HepG2 (cell line): ENCODE data around the gene HSPA1L. TPM values are rescaled to one million over a fixed set of nuclear protein-coding genes. Genes with fewer than 3 reads are reported as not detected.

Source experiments
- BCLAF1 ChIP-seq: fragments of 450-650 bp; IDR thresholded peaks from 2 replicates; pipeline ENCODE4 v1.6.1; 2017; ENCODE audit warnings: mild to moderate bottlenecking
- CHCHD3 ChIP-seq: sonication (generic); formaldehyde crosslinking; IDR thresholded peaks from 2 replicates; pipeline ENCODE4 v1.8.0; 2022; ENCODE audit warnings: mild to moderate bottlenecking, missing genetic modification reagents, moderate library complexity
- EEA1 ChIP-seq: sonication (generic); formaldehyde crosslinking; IDR thresholded peaks from 2 replicates; pipeline ENCODE4 v1.5.1; 2020; ENCODE audit warnings: mild to moderate bottlenecking, missing genetic modification reagents, borderline replicate concordance
- FOXK1 ChIP-seq: sonication (generic); formaldehyde crosslinking; IDR thresholded peaks from 2 replicates; pipeline ENCODE4 v1.4.0; 2020; ENCODE audit warnings: low read depth, missing genetic modification reagents, borderline replicate concordance
- HMGXB4 ChIP-seq, 2 experiments: sonication (generic) in 1 of 2; formaldehyde crosslinking in 1 of 2; IDR thresholded peaks; 2 replicates each; pipeline versions ENCODE4 v1.4.0 to v1.6.1; 2018 to 2020; ENCODE audit warnings: missing genetic modification reagents in 2 of 2, borderline replicate concordance in 1 of 2, low read depth in 1 of 2, mild to moderate bottlenecking in 1 of 2, missing biosample characterization in 1 of 2
- HNRNPUL1 ChIP-seq: fragments of 200-400 bp; formaldehyde crosslinking; IDR thresholded peaks from 2 replicates; pipeline ENCODE4 v1.6.1; 2017; ENCODE audit warnings: low read depth, mild to moderate bottlenecking, low read length, moderate library complexity
- IKZF1 ChIP-seq: fragments of 450-650 bp; IDR thresholded peaks from 2 replicates; pipeline ENCODE4 v1.7.1; 2016
- MXD4 ChIP-seq: IDR thresholded peaks from 2 replicates; pipeline ENCODE4 v1.6.1; 2016; ENCODE audit warnings: mild to moderate bottlenecking, missing biosample characterization, missing genetic modification reagents
- NFE2L1 ChIP-seq: sonication (generic); formaldehyde crosslinking; IDR thresholded peaks from 2 replicates; pipeline ENCODE4 v1.4.0; 2020; ENCODE audit warnings: missing genetic modification reagents, mild to moderate bottlenecking, borderline replicate concordance
- NR2F6 ChIP-seq, 2 experiments: IDR thresholded peaks; 2 replicates each; pipeline ENCODE4 v1.6.1; 2016; ENCODE audit warnings: antibody characterized with exemption in 1 of 2, mild to moderate bottlenecking in 1 of 2
- THAP8 ChIP-seq: sonication (generic); formaldehyde crosslinking; IDR thresholded peaks from 2 replicates; pipeline ENCODE4 v1.5.1; 2020; ENCODE audit warnings: missing genetic modification reagents, mild to moderate bottlenecking, borderline replicate concordance
- TOE1 ChIP-seq: sonication (generic); formaldehyde crosslinking; IDR thresholded peaks from 2 replicates; pipeline ENCODE4 v1.4.0; 2020; ENCODE audit warnings: mild to moderate bottlenecking, missing genetic modification reagents
- TSC22D2 ChIP-seq: sonication (generic); formaldehyde crosslinking; IDR thresholded peaks from 2 replicates; pipeline ENCODE4 v1.5.1; 2020; ENCODE audit warnings: missing genetic modification reagents, mild to moderate bottlenecking, borderline replicate concordance
- ZMYM3 ChIP-seq: sonication (generic); formaldehyde crosslinking; IDR thresholded peaks from 2 replicates; pipeline ENCODE4 v1.5.1; 2020; ENCODE audit warnings: mild to moderate bottlenecking, missing genetic modification reagents
- ZNF260 ChIP-seq: sonication (generic); formaldehyde crosslinking; IDR thresholded peaks from 2 replicates; pipeline ENCODE4 v1.4.0; 2020; ENCODE audit warnings: missing genetic modification reagents, low read depth, mild to moderate bottlenecking, borderline replicate concordance
- ZNF264 ChIP-seq: sonication (generic); formaldehyde crosslinking; IDR thresholded peaks from 2 replicates; pipeline ENCODE4 v1.4.0; 2020; ENCODE audit warnings: missing genetic modification reagents
- ZNF431 ChIP-seq: sonication (generic); formaldehyde crosslinking; IDR thresholded peaks from 2 replicates; pipeline ENCODE4 v1.9.0; 2022; ENCODE audit warnings: missing genetic modification reagents, low read depth, mild to moderate bottlenecking, borderline replicate concordance
- ZNF672 ChIP-seq: sonication (generic); formaldehyde crosslinking; IDR thresholded peaks from 2 replicates; pipeline ENCODE4 v1.8.1; 2022; ENCODE audit warnings: missing genetic modification reagents
- ZNF720 ChIP-seq: sonication (generic); formaldehyde crosslinking; IDR thresholded peaks from 2 replicates; pipeline ENCODE4 v1.4.0; 2020; ENCODE audit warnings: missing genetic modification reagents
- ZNF75D ChIP-seq: sonication (generic); formaldehyde crosslinking; IDR thresholded peaks from 2 replicates; pipeline ENCODE4 v1.8.1; 2023; ENCODE audit warnings: missing genetic modification reagents, mild to moderate bottlenecking, borderline replicate concordance
- polyA plus RNA-seq, 8 experiments: library from polyadenylated mRNA; depleted of rRNA in 3 of 8; stranded (reverse) in 7 of 8; unstranded in 1 of 8; fragments of >200 nt; fragmentation: Illumina TruSeq in 4 of 8; extraction: Trizol in 4 of 8; gene quantifications; 2 replicates each; pipeline versions ENCODE4 v1.2.1 to v1.2.3, GENCODE V29; 2011 to 2016; ENCODE audit warnings: low read depth in 4 of 8, missing spikeins in 1 of 8, mixed read lengths in 1 of 8; ENCODE audit not compliant: insufficient read depth in 1 of 8
- total RNA-seq, 5 experiments: library from RNA; depleted of rRNA; stranded (reverse); fragments of >200 nt; fragmentation: Illumina TruSeq; extraction: Trizol; gene quantifications; 2 replicates each; pipeline ENCODE4 v1.2.3, GENCODE V29; 2016; ENCODE audit warnings: low read depth in 1 of 5
- TF ChIP-seq, protein P1 (sequence below): sonication (generic); formaldehyde crosslinking; IDR thresholded peaks from 2 replicates; pipeline ENCODE4 v1.4.0; 2020; ENCODE audit warnings: missing genetic modification reagents, mild to moderate bottlenecking, borderline replicate concordance

Gene HSPA1L
- total and polyA plus RNA-seq, 2 of the 13 experiments (the other 11 are each of a cell fraction or from before 2014, with no cell fraction given), result 0.55 to 1.0 TPM

DNA sequence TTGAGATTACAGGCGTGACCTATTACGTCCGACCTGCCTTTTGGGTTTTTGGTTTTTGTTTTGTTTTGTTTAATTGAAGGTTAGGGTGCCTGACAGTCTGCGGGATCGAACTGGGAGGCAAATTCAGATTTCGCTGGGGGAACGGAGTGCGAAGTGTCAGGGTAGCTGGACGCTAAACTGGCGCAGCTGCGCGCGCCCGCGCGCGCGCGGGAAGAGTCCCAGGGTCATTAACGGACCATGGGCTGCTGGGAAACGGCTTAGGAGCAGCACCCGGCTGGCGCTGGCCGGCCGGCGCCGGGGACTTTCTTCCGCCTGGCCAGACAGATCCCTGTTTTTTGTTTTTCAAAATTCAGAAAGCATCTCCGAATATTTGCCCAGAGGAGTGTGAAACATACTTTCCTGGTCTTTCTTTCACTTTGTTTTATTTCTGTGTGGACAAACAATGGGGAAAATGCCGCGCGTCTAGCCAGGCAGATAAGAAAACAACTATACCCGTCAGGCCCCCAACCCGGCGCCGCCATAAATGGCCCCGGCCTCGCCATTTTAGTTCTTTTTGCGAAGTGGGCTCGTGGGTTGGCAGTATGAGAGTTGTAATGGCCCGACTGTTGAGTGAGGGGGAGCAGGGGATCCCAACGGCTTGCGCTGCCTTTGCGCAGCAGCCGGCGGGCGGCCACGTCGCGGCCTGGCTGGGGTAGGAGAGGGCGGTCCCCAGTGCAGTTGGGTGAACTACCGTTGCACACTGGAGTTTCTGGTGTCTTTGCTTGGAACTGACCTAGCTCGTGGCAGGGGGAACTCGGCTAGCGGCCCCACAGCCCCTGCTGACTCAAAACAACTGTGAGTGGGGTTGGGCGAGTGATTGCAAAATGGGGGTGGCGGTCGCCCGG, 19.5 kb upstream of the HSPA1L start (continued):
- TF ChIP-seq FOXK1 (CRISPR knock-in tag), result no peak; the same call in 1 of the 2 replicates
- TF ChIP-seq ZNF264, result peak; percentile 85
- TF ChIP-seq EEA1 (CRISPR knock-in tag), result no peak
- peak; percentile 68; the same call in 1 of the 2 replicates for TF ChIP-seq THAP8
- no peak for TF ChIP-seq ZNF720
- TF ChIP-seq NR2F6 (IDR thresholded peaks at IDR 0.05), result 0 out of 2 replicates have a peak, but pooled peaks have one; percentile 37
- peak; percentile 64 for TF ChIP-seq NR2F6 (CRISPR knock-in tag; IDR thresholded peaks at IDR 0.05)
- peak; percentile 89 for TF ChIP-seq MXD4
- TF ChIP-seq HMGXB4 (CRISPR knock-in tag; IDR thresholded peaks at IDR 0.05; ENCODE audit: borderline replicate concordance in 1 of 2, low read depth in 1 of 2), result peak; percentile 85 to 89; a peak in 2 of 4 replicates
- TF ChIP-seq NFE2L1, result peak; percentile 43; the same call in 1 of the 2 replicates
- TF ChIP-seq ZNF260, result no peak
- TF ChIP-seq ZNF431, result peak; percentile 41
- no peak for TF ChIP-seq ZNF75D (CRISPR knock-in tag)
- TF ChIP-seq ZNF672 (CRISPR knock-in tag), result no peak
- TF ChIP-seq BCLAF1, result no peak
- TF ChIP-seq TOE1 (CRISPR knock-in tag), result peak; percentile 85
- TF ChIP-seq TSC22D2 (CRISPR knock-in tag), result peak; percentile 80; the same call in 1 of the 2 replicates
- TF ChIP-seq ZMYM3 (CRISPR knock-in tag), result peak; percentile 57; the same call in 1 of the 2 replicates
- TF ChIP-seq, protein P1, sequence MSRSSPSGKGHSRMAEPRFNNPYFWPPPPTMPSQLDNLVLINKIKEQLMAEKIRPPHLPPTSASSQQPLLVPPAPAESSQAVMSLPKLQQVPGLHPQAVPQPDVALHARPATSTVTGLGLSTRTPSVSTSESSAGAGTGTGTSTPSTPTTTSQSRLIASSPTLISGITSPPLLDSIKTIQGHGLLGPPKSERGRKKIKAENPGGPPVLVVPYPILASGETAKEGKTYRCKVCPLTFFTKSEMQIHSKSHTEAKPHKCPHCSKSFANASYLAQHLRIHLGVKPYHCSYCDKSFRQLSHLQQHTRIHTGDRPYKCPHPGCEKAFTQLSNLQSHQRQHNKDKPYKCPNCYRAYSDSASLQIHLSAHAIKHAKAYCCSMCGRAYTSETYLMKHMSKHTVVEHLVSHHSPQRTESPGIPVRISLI (CRISPR knock-in tag), result no peak
- TF ChIP-seq CHCHD3 (CRISPR knock-in tag), result no peak
- TF ChIP-seq IKZF1, result no peak
- no peak for TF ChIP-seq HNRNPUL1
